SK-N-SH (cell line): ENCODE measurements around the gene CDKN2D. TPM values are rescaled to one million over a fixed set of nuclear protein-coding genes. Genes with fewer than 3 reads are reported as not detected.

ENCODE experiments used
- CTCF ChIA-PET: fragments of 300-600, 350-600 bp; formaldehyde crosslinking; extraction: SDS; loops from one replicate; lab custom pipeline; 2021; lab: Yijun Ruan, JAX
- POLR2A ChIA-PET: fragments of 350-600 bp; sonication (Branson Sonifier 250); formaldehyde crosslinking; extraction: SDS; loops from one replicate; lab custom pipeline; 2020; ENCODE audit warnings: antibody characterized with exemption, inconsistent platforms; lab: Yijun Ruan, JAX
- DNase-seq: peaks from one replicate; pipeline ENCODE4 v3.0.0; 2012
- H2AFZ ChIP-seq: fragments of 200-600 bp; sonication (generic); 2 replicates; pipeline ENCODE4 v1.8.1; 2016; ENCODE audit warnings: antibody characterized with exemption, mild to moderate bottlenecking, low read depth
- H3F3A ChIP-seq: fragments of 200-600 bp; sonication (generic); replicated peaks from 2 replicates; pipeline ENCODE3; 2016; ENCODE audit warnings: antibody characterized with exemption, mild to moderate bottlenecking; ENCODE audit not compliant: insufficient read depth
- H3K27ac ChIP-seq, 2 experiments: fragments of 200-500 bp in 1 of 2; fragments of 200-600 bp in 1 of 2; sonication (Bioruptor generic) in 1 of 2; sonication (generic), shearing (Covaris generic) in 1 of 2; 2 replicates each; pipeline versions ENCODE4 v1.5.1 to v1.6.1; 2014 to 2016; ENCODE audit warnings: low read depth in 2 of 2, inconsistent platforms in 1 of 2, low read length in 1 of 2, mild to moderate bottlenecking in 1 of 2, mixed read lengths in 1 of 2
- H3K27me3 ChIP-seq: fragments of 200-600 bp; sonication (generic), shearing (Covaris generic); 2 replicates; pipeline ENCODE4 v1.6.1; 2016; ENCODE audit warnings: mixed run types; ENCODE audit not compliant: insufficient read depth
- H3K36me3 ChIP-seq, 2 experiments: fragments of 200-500 bp in 1 of 2; fragments of 200-600 bp in 1 of 2; sonication (Bioruptor generic) in 1 of 2; sonication (generic) in 1 of 2; replicated peaks in 1 of 2; 2 replicates each; pipeline versions ENCODE3 to v1.5.1; 2014 to 2016; ENCODE audit warnings: low read length in 1 of 2, mild to moderate bottlenecking in 1 of 2; ENCODE audit not compliant: insufficient read depth in 2 of 2, control insufficient read depth in 1 of 2
- H3K4me1 ChIP-seq, 2 experiments: fragments of 200-500 bp in 1 of 2; fragments of 200-600 bp in 1 of 2; sonication (Bioruptor generic) in 1 of 2; sonication (generic), shearing (Covaris generic) in 1 of 2; 2 replicates each; pipeline versions ENCODE4 v1.5.1 to v1.6.1; 2014 to 2016; ENCODE audit warnings: low read depth in 1 of 2, low read length in 1 of 2, mixed run types in 1 of 2; ENCODE audit not compliant: insufficient read depth in 2 of 2, control insufficient read depth in 1 of 2
- H3K4me2 ChIP-seq: fragments of 200-600 bp; sonication (generic), shearing (Covaris generic); 2 replicates; pipeline ENCODE4 v1.6.1; 2017; ENCODE audit warnings: mixed run types
- H3K4me3 ChIP-seq, 2 experiments: fragments of 200-500 bp in 1 of 2; fragments of 200-600 bp in 1 of 2; sonication (Bioruptor generic) in 1 of 2; sonication (generic), shearing (Covaris generic) in 1 of 2; 2 replicates each; pipeline versions ENCODE4 v1.5.1 to v1.8.1; 2014 to 2016; ENCODE audit warnings: low read depth in 2 of 2, inconsistent platforms in 1 of 2, low read length in 1 of 2, mild to moderate bottlenecking in 1 of 2, mixed read lengths in 1 of 2, moderate library complexity in 1 of 2
- H3K79me2 ChIP-seq: fragments of 200-600 bp; sonication (generic); 2 replicates; pipeline ENCODE4 v1.8.1; 2017; ENCODE audit warnings: mild to moderate bottlenecking; ENCODE audit not compliant: insufficient read depth
- H3K9ac ChIP-seq: fragments of 200-600 bp; sonication (generic); 2 replicates; pipeline ENCODE4 v1.6.1; 2017; ENCODE audit warnings: mixed run types
- H3K9me2 ChIP-seq: fragments of 200-600 bp; sonication (generic); 2 replicates; pipeline ENCODE4 v1.6.1; 2017; ENCODE audit warnings: mixed run types
- H3K9me3 ChIP-seq: fragments of 200-600 bp; sonication (generic); 2 replicates; pipeline ENCODE4 v1.6.1; 2017; ENCODE audit warnings: mixed run types, mild to moderate bottlenecking, moderate library complexity
- H4K20me1 ChIP-seq: fragments of 200-600 bp; sonication (generic); 2 replicates; pipeline ENCODE4 v1.6.1; 2017; ENCODE audit warnings: mild to moderate bottlenecking, mixed run types; ENCODE audit not compliant: insufficient read depth
- CTCF ChIP-seq: fragments of 200-600 bp; sonication (generic); IDR thresholded peaks from 2 replicates; pipeline ENCODE4 v1.6.1; 2017; ENCODE audit warnings: antibody characterized with exemption, mild to moderate bottlenecking, moderate library complexity
- ELF1 ChIP-seq: IDR thresholded peaks from 2 replicates; pipeline ENCODE4 v1.4.0; 2012
- FOSL2 ChIP-seq: IDR thresholded peaks from 2 replicates; pipeline ENCODE4 v1.4.0; 2012; ENCODE audit warnings: low read depth, mild to moderate bottlenecking, moderate library complexity, borderline replicate concordance
- FOXJ3 ChIP-seq: sonication (generic); formaldehyde crosslinking; IDR thresholded peaks from 2 replicates; pipeline ENCODE4 v1.5.1; 2020; ENCODE audit warnings: mild to moderate bottlenecking, missing genetic modification reagents
- FOXM1 ChIP-seq: IDR thresholded peaks from 2 replicates; pipeline ENCODE4 v1.4.0; 2012; ENCODE audit warnings: low read depth, mild to moderate bottlenecking
- GABPA ChIP-seq: IDR thresholded peaks from 2 replicates; pipeline ENCODE4 v1.4.0; 2012; ENCODE audit warnings: low read depth, mild to moderate bottlenecking
- GATA2 ChIP-seq: sonication (generic); formaldehyde crosslinking; IDR thresholded peaks from 2 replicates; pipeline ENCODE4 v1.5.0; 2020; ENCODE audit warnings: mild to moderate bottlenecking, missing genetic modification reagents
- JUND ChIP-seq: IDR thresholded peaks from 2 replicates; pipeline ENCODE4 v1.4.0; 2012
- MXI1 ChIP-seq: IDR thresholded peaks from 2 replicates; pipeline ENCODE4 v1.6.1; 2012; ENCODE audit warnings: mild to moderate bottlenecking, low read depth, low read length, improper control_type of control experiment
- NFIC ChIP-seq: IDR thresholded peaks from 2 replicates; pipeline ENCODE4 v1.4.0; 2012; ENCODE audit warnings: borderline replicate concordance
- POLR2AphosphoS5 ChIP-seq: IDR thresholded peaks from 2 replicates; pipeline ENCODE4 v1.6.1; 2012; ENCODE audit warnings: low read depth, low read length
- SIN3A ChIP-seq: IDR thresholded peaks from 2 replicates; pipeline ENCODE4 v1.6.1; 2012; ENCODE audit warnings: low read depth, mild to moderate bottlenecking, low read length, moderate library complexity, borderline replicate concordance
- SMC3 ChIP-seq: IDR thresholded peaks from 2 replicates; pipeline ENCODE4 v1.6.1; 2012; ENCODE audit warnings: low read depth, low read length, improper control_type of control experiment
- TAF1 ChIP-seq: IDR thresholded peaks from 2 replicates; pipeline ENCODE4 v1.6.1; 2012; ENCODE audit warnings: low read depth, mild to moderate bottlenecking, low read length, moderate library complexity, borderline replicate concordance
- TCF12 ChIP-seq: IDR thresholded peaks from 2 replicates; pipeline ENCODE4 v1.4.0; 2012
- TEAD4 ChIP-seq: IDR thresholded peaks from 2 replicates; pipeline ENCODE4 v1.4.0; 2012; ENCODE audit warnings: mild to moderate bottlenecking, borderline replicate concordance; ENCODE audit not compliant: insufficient read depth
- WGBS: methylation state at CpG from one replicate; pipeline ENCODE4 v1.1.6; 2017; ENCODE audit warnings: low lambda C conversion rate; 5-methylcytosine and 5-hydroxymethylcytosine counted together
- polyA plus RNA-seq, 3 experiments: library from polyadenylated mRNA; depleted of rRNA; stranded (reverse); fragments of >200 nt; gene quantifications; 2 replicates each; pipeline ENCODE4 v1.2.3, GENCODE V29; 2012
- TF ChIP-seq, protein P1 (sequence below): fragments of 150-350 bp; IDR thresholded peaks from 2 replicates; pipeline ENCODE4 v1.6.1; 2017; ENCODE audit warnings: antibody characterized with exemption, low read length, low read depth, borderline replicate concordance
- TF ChIP-seq, protein P2 (sequence below): IDR thresholded peaks from 2 replicates; pipeline ENCODE4; 2012

Gene CDKN2D
- polyA plus RNA-seq, 1 of the 3 experiments (the other 2 are of a cell fraction), result 13.1 TPM

DNA sequence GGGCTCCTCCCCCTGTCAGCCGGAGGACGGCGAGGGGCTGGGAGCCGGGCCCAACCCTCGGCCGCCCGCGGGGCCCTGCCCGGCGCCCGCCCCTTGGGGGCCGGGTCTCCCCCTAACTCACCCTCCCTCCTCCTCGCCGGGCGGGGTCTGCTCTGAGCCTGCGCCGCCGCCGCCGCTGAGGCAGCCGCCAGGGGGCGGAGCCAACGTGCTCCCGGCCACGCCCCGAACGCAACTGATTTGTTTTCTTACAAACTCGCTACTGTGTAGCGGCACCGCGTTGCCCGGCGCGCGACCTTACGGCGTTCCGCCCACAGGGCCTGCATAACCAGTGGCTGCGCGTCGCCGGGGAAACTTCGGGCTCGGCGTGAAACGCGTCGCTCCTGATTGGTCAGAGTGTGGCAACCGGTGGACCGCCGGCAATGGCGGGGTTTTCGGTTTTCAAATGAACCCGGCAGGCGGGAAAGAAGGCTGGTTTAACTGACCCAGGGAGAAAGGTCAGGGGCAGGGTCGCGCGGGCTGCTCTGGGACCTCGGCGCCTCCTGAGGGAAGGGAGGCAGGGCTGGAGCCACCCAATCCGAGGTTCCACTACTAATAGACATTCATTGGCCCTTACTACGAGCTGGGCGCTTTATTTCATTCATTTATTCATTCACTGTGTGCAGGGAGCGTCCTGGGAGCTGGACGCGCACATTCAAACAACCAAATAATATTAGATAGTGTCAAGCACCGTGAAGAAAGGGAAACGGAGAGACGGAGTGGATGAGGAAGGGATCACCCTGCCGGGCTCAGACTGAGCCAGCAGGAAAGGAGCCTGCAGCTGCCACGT, at the start of gene CDKN2D (continued):
- no peak for TF ChIP-seq CTCF
- no peak for TF ChIP-seq GABPA
- no peak for TF ChIP-seq ELF1
- peak; percentile 99 for TF ChIP-seq FOXM1
- no peak; the same call in 1 of the 2 replicates for TF ChIP-seq POLR2AphosphoS5
- no peak for TF ChIP-seq SMC3
- TF ChIP-seq MXI1, result peak; percentile 75
- no peak; the same call in 1 of the 2 replicates for TF ChIP-seq TAF1
- no peak for TF ChIP-seq FOXJ3 (CRISPR knock-in tag)
- TF ChIP-seq TEAD4, result no peak
- TF ChIP-seq, all 33 proteins: peak for 10

GRCh38 chr19:10617409-10618121, 48.8 kb upstream of the CDKN2D start:
- ChIA-PET CTCF (interaction anchor here (1.2 to 2.6 kb wide), 3 partner anchors 15 to 46 kb away, joined by 3 to 11 read pairs (median 4); no protein-coding TSS in a partner anchor), POLR2A (no interaction called here)
- H3K9me3 ChIP-seq, result no peaks in the 10 kb centered on the region
- TF ChIP-seq NFIC (no peak), SIN3A (no peak), FOXM1 (no peak), FOSL2 (peak; percentile 28; the same call in 1 of the 2 replicates), GATA2 (CRISPR knock-in tag) (no peak), JUND (no peak), POLR2AphosphoS5 (no peak), TCF12 (no peak)
- TF ChIP-seq, protein P1, sequence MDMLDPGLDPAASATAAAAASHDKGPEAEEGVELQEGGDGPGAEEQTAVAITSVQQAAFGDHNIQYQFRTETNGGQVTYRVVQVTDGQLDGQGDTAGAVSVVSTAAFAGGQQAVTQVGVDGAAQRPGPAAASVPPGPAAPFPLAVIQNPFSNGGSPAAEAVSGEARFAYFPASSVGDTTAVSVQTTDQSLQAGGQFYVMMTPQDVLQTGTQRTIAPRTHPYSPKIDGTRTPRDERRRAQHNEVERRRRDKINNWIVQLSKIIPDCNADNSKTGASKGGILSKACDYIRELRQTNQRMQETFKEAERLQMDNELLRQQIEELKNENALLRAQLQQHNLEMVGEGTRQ, result no peak
- TF ChIP-seq, protein P2, sequence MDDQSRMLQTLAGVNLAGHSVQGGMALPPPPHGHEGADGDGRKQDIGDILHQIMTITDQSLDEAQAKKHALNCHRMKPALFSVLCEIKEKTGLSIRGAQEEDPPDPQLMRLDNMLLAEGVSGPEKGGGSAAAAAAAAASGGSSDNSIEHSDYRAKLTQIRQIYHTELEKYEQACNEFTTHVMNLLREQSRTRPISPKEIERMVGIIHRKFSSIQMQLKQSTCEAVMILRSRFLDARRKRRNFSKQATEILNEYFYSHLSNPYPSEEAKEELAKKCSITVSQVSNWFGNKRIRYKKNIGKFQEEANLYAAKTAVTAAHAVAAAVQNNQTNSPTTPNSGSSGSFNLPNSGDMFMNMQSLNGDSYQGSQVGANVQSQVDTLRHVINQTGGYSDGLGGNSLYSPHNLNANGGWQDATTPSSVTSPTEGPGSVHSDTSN, result 0 out of 2 replicates have a peak, but pooled peaks have one; percentile 12
- DNase-seq, result peak; percentile 11
- peaks cover 9% of the 10 kb centered on the region for H3F3A ChIP-seq
- H3K27me3 ChIP-seq, result no peaks in the 10 kb centered on the region
- H3K9me2 ChIP-seq, result no peaks in the 10 kb centered on the region
- peak overlapping the region; percentile 9 to 66; a peak in 3 of 4 replicates for H3K27ac ChIP-seq
- H3K9ac ChIP-seq, result no peak overlapping the region; the same call in 1 of the 2 replicates
- H3K4me3 ChIP-seq, result no peak overlapping the region
- H3K4me1 ChIP-seq, result no peaks in the 10 kb centered on the region; a peak in 1 of 4 replicates
- H3K4me2 ChIP-seq, result peak overlapping the region; percentile 3; the same call in 1 of the 2 replicates
- H2AFZ ChIP-seq, result no peak overlapping the region
- H3K36me3 ChIP-seq, result peaks cover 0 to 6% of the 10 kb centered on the region in 2 experiments
- peaks cover 52% of the 10 kb centered on the region for H3K79me2 ChIP-seq
- no peaks in the 10 kb centered on the region for H4K20me1 ChIP-seq
- WGBS, result 80% methylated on average over 15 of the region's 15 CpGs
